Heart left ventricle (tissue), 16 donors: ENCODE data around the gene CASK. TPM values are rescaled to one million over a fixed set of nuclear protein-coding genes. Genes with fewer than 3 reads are reported as not detected.

Experiments
- ATAC-seq, 4 donors: fragments of 200-7000 bp; cut with Tn5 transposase; one replicate each; pipeline ENCODE4 v1.9.1; 2020 to 2022; ENCODE audit warnings: moderate library complexity in 4 of 4, mild to moderate bottlenecking in 3 of 4, moderate number of reproducible peaks in 1 of 4
- DNase-seq, 5 donors: peaks; one replicate each; pipeline ENCODE4 v3.0.0-alpha.2; 2020
- H3K27ac ChIP-seq, 12 donors: fragments of 200-600 bp; sonication (generic) in 4 of 12; one replicate each; pipeline versions ENCODE4 v1.5.0 to v1.8.0; 2016 to 2022; ENCODE audit warnings: mild to moderate bottlenecking in 2 of 12
- H3K27me3 ChIP-seq, 9 donors: fragments of 200-600 bp; sonication (generic) in 2 of 9; one replicate each; pipeline versions ENCODE4 v1.5.1 to v1.8.0; 2016 to 2022; ENCODE audit warnings: mild to moderate bottlenecking in 3 of 9
- H3K36me3 ChIP-seq, 9 donors: fragments of 200-600 bp; sonication (generic) in 2 of 9; one replicate each; pipeline versions ENCODE4 v1.5.0 to v1.8.0; 2018 to 2022; ENCODE audit warnings: mild to moderate bottlenecking in 2 of 9
- H3K4me1 ChIP-seq, 12 donors: fragments of 200-600 bp; sonication (generic) in 4 of 12; one replicate each; pipeline versions ENCODE4 v1.5.0 to v1.8.0; 2016 to 2022; ENCODE audit warnings: mild to moderate bottlenecking in 3 of 12
- H3K4me3 ChIP-seq, 12 donors: fragments of 200-600 bp; sonication (generic) in 4 of 12; one replicate each; pipeline versions ENCODE4 v1.5.0 to v1.8.0; 2017 to 2022; ENCODE audit warnings: mild to moderate bottlenecking in 9 of 12, moderate library complexity in 4 of 12
- H3K9me3 ChIP-seq, 12 donors: fragments of 200-600 bp; sonication (generic) in 4 of 12; one replicate each; pipeline versions ENCODE4 v1.5.0 to v1.8.0; 2016 to 2022; ENCODE audit warnings: mild to moderate bottlenecking in 1 of 12
- POLR2A ChIP-seq, 2 donors: fragments of 450-650 bp; IDR thresholded peaks; one replicate each; pipeline ENCODE4 v1.6.1; 2017; ENCODE audit warnings: antibody characterized with exemption in 2 of 2, mild to moderate bottlenecking in 2 of 2, moderate library complexity in 2 of 2
- WGBS, 4 donors: extraction: QIAGEN DNeasy Blood & Tissue Kit in 2 of 4; methylation state at CpG; one replicate each; pipeline versions ENCODE4 v1.1.5 to v1.1.7; 2013 to 2018; 5-methylcytosine and 5-hydroxymethylcytosine counted together
- intact Hi-C, 10 donors: fragments of 100-400 bp; cut with DNase I; formaldehyde crosslinking; loops; one replicate each; pipeline versions ENCODE4 v1.11.1 to v1.14.2; 2022
- polyA plus RNA-seq, 2 donors: library from polyadenylated mRNA; stranded (reverse); fragments of 200-250 nt; gene quantifications; one replicate each; pipeline ENCODE4 v1.2.3, GENCODE V29; 2013
- total RNA-seq, 9 donors: library from RNA; depleted of rRNA in 2 of 9; stranded (reverse); fragments of >200 nt in 2 of 9; fragmentation: NEBNext Ultra II Directional in 3 of 9; extraction: Animal tissue kit (Norgen Biotek cat#: 25700) in 3 of 9; gene quantifications; one replicate each; pipeline versions ENCODE4 v1.1.0 to v1.2.4, GENCODE V29; 2016 to 2023
- TF ChIP-seq, protein P1 (sequence below), 12 donors: fragments of 200-600 bp; sonication (generic) in 4 of 12; IDR thresholded peaks; one replicate each; pipeline versions ENCODE4 v1.5.0 to v1.8.0; 2018 to 2022; ENCODE audit warnings: antibody characterized with exemption in 12 of 12, mild to moderate bottlenecking in 5 of 12
- donor health status: ischemic (EF 13 %, LVEDD 7.1; RV severe dilation, severe dysfunction).
- donor health status: healthy with polysubstance abuse.
- donor health status: DM: no; HTN: yes; CAD: no.
- donor health status: DM: no; HTN: no; CAD: no.
- donor health status: ischemic (EF 25% LVEDD 6.9; RV normal size, moderate dysfunction).
- donor health status: ischemic (EF 25% LVEDD 5.7; RV mildly dilated, moderate dysfunction).
- donor health status: healthy.
- donor health status: DM: yes; HTN: yes; CAD: no.
- donor health status: ischemic (EF 35%, LVEDD 5.7; RV mildly dilated, moderate dysfunction).
- donor health status: nonischemic (EF 11% LVEDD 7.7; RV severe dilation, severe dysfunction).
- donor health status: DM: yes; HTN: yes; CAD: no.
- donor health status: PGD.
- donor health status: ischemic (EF 29% LVEDD 5.4; RV normal size, mild dysfunction).
- donor health status: nonischemic (EF 23%, LVEDD 6.1; RV moderate dilation, normal function).

The CASK gene
- total and polyA plus RNA-seq, 11 donors: 2.9 to 25.6 (median 13.6) TPM

DNA sequence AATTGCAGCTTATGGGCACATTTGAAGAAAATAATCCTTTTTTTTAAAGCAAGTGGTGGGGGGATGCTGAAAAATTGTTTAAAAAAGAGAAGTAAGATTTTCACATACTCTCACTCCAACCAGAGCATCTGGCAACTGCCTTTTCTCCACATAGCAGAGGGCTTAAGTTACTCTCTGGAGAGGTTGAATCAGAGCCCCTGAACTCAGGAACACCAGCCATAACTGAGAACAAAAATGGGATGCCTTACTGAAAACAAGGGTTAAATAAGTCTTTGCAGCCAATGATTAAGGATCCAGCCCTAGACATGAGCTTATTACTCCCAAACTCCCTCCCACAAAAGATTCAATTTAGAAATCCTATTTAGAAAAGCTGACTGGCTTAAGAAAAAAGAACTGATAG is 27.5 kb downstream of the CASK start:
- ATAC-seq (no peak), DNase-seq (no peak)
- Histone ChIP-seq H3K4me3 (no peak overlapping the region), H3K27me3 (no peaks in the 10 kb centered on the region), H3K27ac (no peak overlapping the region), H3K4me1 (no peaks in the 10 kb centered on the region), H3K9me3 (peaks cover 0 to 49% (median 6%) of the 10 kb centered on the region in 12 donors), H3K36me3 (no peaks in the 10 kb centered on the region)
- TF ChIP-seq, protein P1, sequence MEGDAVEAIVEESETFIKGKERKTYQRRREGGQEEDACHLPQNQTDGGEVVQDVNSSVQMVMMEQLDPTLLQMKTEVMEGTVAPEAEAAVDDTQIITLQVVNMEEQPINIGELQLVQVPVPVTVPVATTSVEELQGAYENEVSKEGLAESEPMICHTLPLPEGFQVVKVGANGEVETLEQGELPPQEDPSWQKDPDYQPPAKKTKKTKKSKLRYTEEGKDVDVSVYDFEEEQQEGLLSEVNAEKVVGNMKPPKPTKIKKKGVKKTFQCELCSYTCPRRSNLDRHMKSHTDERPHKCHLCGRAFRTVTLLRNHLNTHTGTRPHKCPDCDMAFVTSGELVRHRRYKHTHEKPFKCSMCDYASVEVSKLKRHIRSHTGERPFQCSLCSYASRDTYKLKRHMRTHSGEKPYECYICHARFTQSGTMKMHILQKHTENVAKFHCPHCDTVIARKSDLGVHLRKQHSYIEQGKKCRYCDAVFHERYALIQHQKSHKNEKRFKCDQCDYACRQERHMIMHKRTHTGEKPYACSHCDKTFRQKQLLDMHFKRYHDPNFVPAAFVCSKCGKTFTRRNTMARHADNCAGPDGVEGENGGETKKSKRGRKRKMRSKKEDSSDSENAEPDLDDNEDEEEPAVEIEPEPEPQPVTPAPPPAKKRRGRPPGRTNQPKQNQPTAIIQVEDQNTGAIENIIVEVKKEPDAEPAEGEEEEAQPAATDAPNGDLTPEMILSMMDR (IDR thresholded peaks at IDR 0.05): no peak
- no peak for TF ChIP-seq POLR2A (IDR thresholded peaks at IDR 0.05)
- intact Hi-C loops: loop anchor here in 1 of 10 donors (10.0 kb wide), 1 partner anchor 61 kb away; no protein-coding TSS in a partner anchor

DNA sequence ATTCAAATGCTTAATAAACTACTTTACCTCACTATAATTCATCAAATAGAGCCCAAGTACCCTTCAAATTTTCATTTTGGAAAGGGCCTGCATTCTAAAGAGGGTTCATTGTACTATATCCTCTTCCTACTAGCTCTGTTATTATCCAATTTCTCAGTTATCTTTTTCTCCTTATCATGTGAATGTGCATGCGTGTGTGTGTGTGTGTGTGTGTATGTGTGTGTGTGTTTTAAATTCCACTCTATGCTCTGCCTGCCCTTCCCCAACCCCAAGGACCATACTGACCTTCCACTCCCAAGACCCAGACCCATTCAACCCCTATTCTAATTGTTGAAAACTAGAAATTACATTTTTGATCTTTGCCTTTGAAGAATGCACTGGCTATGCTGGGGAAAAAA is 33.3 kb downstream of the CASK start:
- TF ChIP-seq, protein P1 (IDR thresholded peaks at IDR 0.05): no peak
- no peak for TF ChIP-seq POLR2A (IDR thresholded peaks at IDR 0.05)
- no peak overlapping the region for H3K4me3 ChIP-seq
- 40 to 64% (median 59%) methylated on average over 1 of the region's 1 CpG for WGBS, 4 donors
- no peaks in the 10 kb centered on the region for H3K4me1 ChIP-seq
- peaks cover 0 to 14% (median 0%) of the 10 kb centered on the region in 12 donors for H3K9me3 ChIP-seq
- H3K27me3 ChIP-seq: no peaks in the 10 kb centered on the region
- no peak overlapping the region for H3K27ac ChIP-seq
- DNase-seq (no peak), ATAC-seq (no peak)
- no peaks in the 10 kb centered on the region for H3K36me3 ChIP-seq
- intact Hi-C loops: loop anchor here in 1 of 10 donors (10.0 kb wide), 1 partner anchor 55 kb away; no protein-coding TSS in a partner anchor

DNA sequence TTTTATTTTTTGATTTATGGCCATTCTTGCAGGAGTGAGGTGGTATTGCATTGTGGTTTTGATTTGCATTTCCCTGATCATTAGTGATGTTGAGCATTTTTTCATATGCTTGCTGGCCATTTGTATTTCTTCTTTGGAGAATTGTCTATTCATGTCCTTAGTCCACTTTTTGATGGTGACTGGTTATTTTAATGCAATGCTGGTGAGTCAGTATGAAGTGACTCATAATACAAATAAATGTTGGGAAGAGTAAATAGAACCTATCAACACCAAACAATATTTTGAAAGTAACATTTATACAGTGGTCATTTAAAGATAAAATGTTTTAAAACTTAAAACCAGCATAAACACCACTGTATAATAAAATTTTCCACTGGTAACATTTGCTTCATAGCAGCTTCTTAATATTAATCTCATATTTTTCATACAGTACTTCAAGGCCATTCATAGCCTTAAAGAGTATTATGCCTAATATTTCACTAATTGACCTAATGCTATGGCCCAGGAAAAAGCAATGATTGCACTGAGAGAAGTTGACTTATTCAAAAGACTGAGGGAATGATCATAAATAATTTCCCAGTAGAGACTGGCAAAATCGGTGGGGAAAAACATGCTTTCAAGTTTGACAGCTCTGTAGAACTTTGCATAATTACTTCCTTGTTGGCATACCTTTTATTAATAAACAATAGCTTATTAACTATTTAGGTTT is 33.9 kb downstream of the CASK start:
- ATAC-seq: no peak
- no peaks in the 10 kb centered on the region for H3K27me3 ChIP-seq
- DNase-seq: no peak
- H3K27ac ChIP-seq: no peak overlapping the region
- H3K36me3 ChIP-seq: no peaks in the 10 kb centered on the region
- no peaks in the 10 kb centered on the region for H3K4me1 ChIP-seq
- H3K4me3 ChIP-seq: no peak overlapping the region
- 71 to 84% (median 78%) methylated on average over 1 of the region's 1 CpG for WGBS, 4 donors
- TF ChIP-seq, protein P1 (IDR thresholded peaks at IDR 0.05): no peak
- TF ChIP-seq POLR2A (IDR thresholded peaks at IDR 0.05): no peak
- intact Hi-C loops: loop anchor here in 1 of 10 donors (10.0 kb wide), 1 partner anchor 55 kb away; no protein-coding TSS in a partner anchor
- H3K9me3 ChIP-seq: peaks cover 0 to 9% (median 0%) of the 10 kb centered on the region in 12 donors

DNA sequence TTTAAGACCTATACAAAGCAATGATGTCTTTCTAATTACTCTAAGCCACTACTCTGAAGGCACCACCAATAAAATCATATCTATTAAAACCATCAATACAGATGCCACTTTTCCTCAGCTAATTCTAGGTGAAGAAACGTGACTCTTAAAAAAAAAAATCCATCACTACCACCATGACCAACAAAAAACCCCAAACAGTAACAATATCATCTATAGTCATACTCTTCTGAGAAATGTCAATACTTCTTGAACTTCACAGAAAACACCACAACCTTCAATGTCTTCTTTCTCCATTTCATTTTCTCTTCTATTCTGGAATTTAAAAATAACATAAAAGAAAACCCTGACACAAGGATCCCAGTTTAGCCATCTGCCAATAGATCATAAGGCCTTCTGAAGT is 35.7 kb downstream of the CASK start:
- intact Hi-C loops: no loop called here
- Histone ChIP-seq H3K9me3 (no peaks in the 10 kb centered on the region), H3K27ac (no peak overlapping the region), H3K4me3 (no peak overlapping the region), H3K36me3 (no peaks in the 10 kb centered on the region), H3K27me3 (no peaks in the 10 kb centered on the region), H3K4me1 (peaks cover 0 to 7% (median 0%) of the 10 kb centered on the region in 12 donors)
- DNase-seq (no peak), ATAC-seq (no peak)
- WGBS, 4 donors: 56 to 96% (median 79%) methylated on average over 1 of the region's 1 CpG
- no peak for TF ChIP-seq POLR2A (IDR thresholded peaks at IDR 0.05)
- TF ChIP-seq, protein P1 (IDR thresholded peaks at IDR 0.05): no peak
